IPS-NIHi7 (cell line): ENCODE results near the gene RAD51AP2.
A peak's percentile ranks its signal among the peaks of the same experiment; 100 is the strongest.

Source experiments
- DNase-seq: peaks from one replicate; pipeline ENCODE4 v3.0.0; 2012; ENCODE audit warnings: mixed read lengths; ENCODE audit errors: extremely low spot score

The RAD51AP2 gene

GRCh38 chr2:17470855-17471641 is 47.2 kb downstream of the RAD51AP2 start:
- peak; percentile 60 for DNase-seq

GRCh38 chr2:17461087-17461475 is 57.2 kb downstream of the RAD51AP2 start:
- DNase-seq: no peak
